G401 (cell line): ENCODE data around the gene KIAA1328. TPM values are rescaled to one million over a fixed set of nuclear protein-coding genes. Genes with fewer than 3 reads are reported as not detected.

ENCODE experiments used
- total RNA-seq: library from RNA; depleted of rRNA; stranded (reverse); fragments of >200 nt; shearing (Covaris generic); gene quantifications from 2 replicates; pipeline ENCODE4 v1.2.3, GENCODE V29; 2014; rRNA removed

The KIAA1328 gene
- total RNA-seq, 1 experiment from 2014 or later: 3.8 TPM

Other genes starting within 250 kb of the KIAA1328 start
- gene TPGS2, start 125 bp upstream of the KIAA1328 start, total RNA-seq: 246 and 284 TPM in 2 replicates